HG03135 (cell line): ENCODE measurements around the gene GALNT16.
"Not testable (repeated sequence)": the region's sequence is repeated elsewhere in the genome, so short reads cannot be mapped to it uniquely, and the experiment has no call there.

ENCODE experiments used
- ATAC-seq: cut with Tn5 transposase; IDR thresholded peaks from one replicate; pipeline ENCODE4 v1.9.1; 2021; ENCODE audit warnings: mild to moderate bottlenecking, moderate library complexity; ENCODE audit not compliant: unreplicated experiment

Gene GALNT16

GRCh38 chr14:69284170-69284569 is 24.2 kb downstream of the GALNT16 start:
- ATAC-seq = no peak

GRCh38 chr14:69285661-69286255 is 25.8 kb downstream of the GALNT16 start:
- ATAC-seq = no peak

GRCh38 chr14:69287098-69288010 is 27.4 kb downstream of the GALNT16 start:
- ATAC-seq = no peak

GRCh38 chr14:69288011-69288771 is 28.2 kb downstream of the GALNT16 start:
- ATAC-seq = no peak

- ATAC-seq = no peak
These were observed 29.2 kb downstream of the GALNT16 start for GRCh38 chr14:69288956-69289705.

GRCh38 chr14:69289811-69290520 is 30.0 kb downstream of the GALNT16 start:
- no peak for ATAC-seq

- not testable (repeated sequence) for ATAC-seq
These were observed 30.9 kb downstream of the GALNT16 start for GRCh38 chr14:69290881-69291280.

- ATAC-seq = no peak
These were observed 31.4 kb downstream of the GALNT16 start for GRCh38 chr14:69291396-69291795.

- no peak for ATAC-seq
These were observed 32.1 kb downstream of the GALNT16 start for GRCh38 chr14:69291891-69292561.

GRCh38 chr14:69298131-69299071 is 38.4 kb downstream of the GALNT16 start:
- no peak for ATAC-seq

GRCh38 chr14:69299286-69300035 is 39.5 kb downstream of the GALNT16 start:
- ATAC-seq = no peak

GRCh38 chr14:69300601-69301221 is 40.8 kb downstream of the GALNT16 start:
- no peak for ATAC-seq

GRCh38 chr14:69303086-69303485 is 43.1 kb downstream of the GALNT16 start:
- no peak for ATAC-seq

- ATAC-seq = no peak
These were observed 52.6 kb downstream of the GALNT16 start for GRCh38 chr14:69312608-69313007.

GRCh38 chr14:69313176-69313575 is 53.2 kb downstream of the GALNT16 start:
- ATAC-seq = no peak

- no peak for ATAC-seq
These were observed 54.4 kb downstream of the GALNT16 start for GRCh38 chr14:69314327-69314726.

- ATAC-seq = no peak
These were observed 55.3 kb downstream of the GALNT16 start for GRCh38 chr14:69315301-69315700.
